Measurements from ENCODE around the gene MCCC2. TPM values are rescaled to one million over a fixed set of nuclear protein-coding genes. Genes with fewer than 3 reads are reported as not detected.
"Not testable (repeated sequence)": the region's sequence is repeated elsewhere in the genome, so short reads cannot be mapped to it uniquely, and the experiment has no call there.

The MCCC2 gene
- total RNA-seq, 1 donor from 2014 or later = 13.8 TPM

DNA sequence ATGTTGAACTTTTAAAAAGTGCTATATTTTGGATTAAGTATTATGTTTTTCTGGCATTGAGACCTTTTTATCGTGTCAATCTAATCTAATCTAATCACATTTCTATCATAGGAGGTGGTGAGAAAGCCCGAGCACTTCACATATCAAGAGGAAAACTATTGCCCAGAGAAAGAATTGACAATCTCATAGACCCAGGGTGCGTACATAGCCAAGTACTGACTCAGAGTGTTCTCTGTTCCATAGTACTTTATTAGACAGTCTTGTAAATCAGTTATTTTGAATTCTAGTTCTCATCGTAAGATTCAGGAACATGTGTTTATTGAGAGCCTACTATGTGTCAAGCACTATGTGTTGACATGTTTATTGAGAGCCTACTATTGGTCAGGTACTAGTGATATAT lies 9.0 kb downstream of the MCCC2 start:
- DNase-seq (ENCODE audit: low spot score in 2 of 2) = no peak
- Histone ChIP-seq H3K27ac (peak overlapping the region in 1 of 2 donors; percentile 18), H3K27me3 (no peaks in the 10 kb centered on the region), H3K9me3 (no peaks in the 10 kb centered on the region), H3K36me3 (peaks cover 30 to 48% of the 10 kb centered on the region in 2 donors), H3K4me3 (no peak overlapping the region), H3K4me1 (peaks cover 0 to 5% of the 10 kb centered on the region in 2 donors)
- TF ChIP-seq, protein P1, sequence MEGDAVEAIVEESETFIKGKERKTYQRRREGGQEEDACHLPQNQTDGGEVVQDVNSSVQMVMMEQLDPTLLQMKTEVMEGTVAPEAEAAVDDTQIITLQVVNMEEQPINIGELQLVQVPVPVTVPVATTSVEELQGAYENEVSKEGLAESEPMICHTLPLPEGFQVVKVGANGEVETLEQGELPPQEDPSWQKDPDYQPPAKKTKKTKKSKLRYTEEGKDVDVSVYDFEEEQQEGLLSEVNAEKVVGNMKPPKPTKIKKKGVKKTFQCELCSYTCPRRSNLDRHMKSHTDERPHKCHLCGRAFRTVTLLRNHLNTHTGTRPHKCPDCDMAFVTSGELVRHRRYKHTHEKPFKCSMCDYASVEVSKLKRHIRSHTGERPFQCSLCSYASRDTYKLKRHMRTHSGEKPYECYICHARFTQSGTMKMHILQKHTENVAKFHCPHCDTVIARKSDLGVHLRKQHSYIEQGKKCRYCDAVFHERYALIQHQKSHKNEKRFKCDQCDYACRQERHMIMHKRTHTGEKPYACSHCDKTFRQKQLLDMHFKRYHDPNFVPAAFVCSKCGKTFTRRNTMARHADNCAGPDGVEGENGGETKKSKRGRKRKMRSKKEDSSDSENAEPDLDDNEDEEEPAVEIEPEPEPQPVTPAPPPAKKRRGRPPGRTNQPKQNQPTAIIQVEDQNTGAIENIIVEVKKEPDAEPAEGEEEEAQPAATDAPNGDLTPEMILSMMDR (IDR thresholded peaks at IDR 0.05) = no peak
- intact Hi-C loops (cut with DNase I) = no loop called here

DNA sequence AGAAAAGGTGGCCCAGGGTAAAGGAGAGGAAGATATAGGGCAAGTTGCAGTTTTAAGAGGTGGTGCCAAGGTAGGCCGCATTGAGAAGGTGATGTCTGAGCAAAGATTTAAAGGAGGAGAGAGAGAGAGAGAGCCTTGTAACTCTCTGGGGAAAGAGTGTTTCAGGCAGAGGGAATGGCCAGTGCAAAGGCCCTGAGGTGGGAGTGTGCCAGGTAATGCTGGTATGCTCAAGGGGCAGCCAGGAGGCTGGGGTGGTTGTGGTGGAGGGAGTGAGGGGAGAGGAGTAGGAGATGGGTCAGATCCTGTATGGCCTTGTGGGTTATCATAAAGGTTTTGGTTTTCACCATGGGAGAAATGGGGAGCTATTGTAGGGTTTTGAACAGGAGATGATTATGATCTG lies 9.9 kb downstream of the MCCC2 start:
- Histone ChIP-seq H3K27me3 (no peaks in the 10 kb centered on the region), H3K27ac (no peak overlapping the region), H3K36me3 (peaks cover 30 to 48% of the 10 kb centered on the region in 2 donors), H3K4me3 (no peak overlapping the region), H3K4me1 (peaks cover 0 to 8% of the 10 kb centered on the region in 2 donors), H3K9me3 (no peaks in the 10 kb centered on the region)
- intact Hi-C loops (cut with DNase I) = no loop called here
- TF ChIP-seq, protein P1 (IDR thresholded peaks at IDR 0.05) = no peak
- no peak for DNase-seq (ENCODE audit: low spot score in 2 of 2)

DNA sequence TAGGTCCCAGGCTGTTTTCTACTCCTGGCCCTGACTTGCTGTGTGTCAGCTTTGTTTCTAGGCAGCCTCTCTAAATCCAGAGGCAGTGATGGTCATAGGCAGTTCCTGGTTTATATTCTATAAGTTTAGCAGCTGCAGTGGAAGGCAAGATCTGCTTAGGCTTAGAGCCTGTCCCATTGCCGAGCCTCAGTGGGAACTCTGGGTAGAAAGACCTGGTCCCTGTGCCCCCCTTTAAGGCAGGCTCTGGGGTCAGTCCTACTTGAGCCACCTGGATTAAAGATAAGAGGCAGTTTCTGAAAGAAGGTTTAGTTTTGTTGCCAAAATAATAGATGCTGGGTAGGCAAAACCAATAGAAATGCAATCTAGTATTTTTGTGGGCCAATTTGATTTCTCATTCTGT lies 13.6 kb downstream of the MCCC2 start:
- intact Hi-C loops (cut with DNase I) = no loop called here
- Histone ChIP-seq H3K27ac (peak overlapping the region; percentile 64 to 73), H3K27me3 (no peaks in the 10 kb centered on the region), H3K4me3 (no peak overlapping the region), H3K9me3 (no peaks in the 10 kb centered on the region), H3K4me1 (peaks cover 0 to 8% of the 10 kb centered on the region in 2 donors), H3K36me3 (peaks cover 45 to 53% of the 10 kb centered on the region in 2 donors)
- TF ChIP-seq, protein P1 (IDR thresholded peaks at IDR 0.05) = no peak
- no peak for DNase-seq (ENCODE audit: low spot score in 2 of 2)

DNA sequence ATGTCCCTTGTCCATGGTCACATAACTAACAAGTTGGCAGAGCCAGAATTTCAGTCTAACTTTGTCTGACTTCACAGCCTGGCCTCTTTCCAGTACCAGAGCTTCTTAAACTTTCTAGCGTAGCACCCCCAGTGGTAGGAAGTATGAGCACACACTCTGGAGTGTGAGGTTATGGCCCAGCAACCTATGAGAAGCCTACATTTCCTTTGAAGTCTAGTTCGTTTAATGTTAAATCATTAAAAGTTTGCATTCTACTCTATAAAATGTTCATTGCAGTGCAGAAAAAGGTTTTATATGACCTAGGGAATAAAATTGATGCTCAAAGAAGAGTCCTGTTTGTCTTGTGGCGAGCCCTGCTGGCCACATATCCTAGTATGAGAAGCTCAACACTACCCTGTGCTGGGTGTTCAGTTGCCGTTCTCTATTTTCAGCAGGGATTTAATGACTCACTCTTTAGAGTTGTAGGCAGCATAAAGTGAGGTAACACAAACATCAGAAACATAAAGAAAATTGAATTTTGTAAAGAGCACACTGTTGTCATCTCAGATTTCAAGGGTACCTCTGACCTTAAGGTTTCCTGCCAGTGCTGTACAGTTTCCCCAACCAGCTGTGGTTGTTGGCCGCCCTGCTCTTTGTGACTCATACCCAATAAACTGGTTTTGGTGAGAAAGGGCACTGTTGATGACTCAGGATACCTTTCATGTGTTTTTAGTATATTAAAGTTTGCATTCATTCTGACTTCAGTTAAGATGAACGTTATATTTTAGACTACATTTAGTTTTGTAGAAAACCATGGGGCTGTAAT lies 14.3 kb downstream of the MCCC2 start:
- Histone ChIP-seq H3K4me1 (peaks cover 0 to 8% of the 10 kb centered on the region in 2 donors), H3K36me3 (peaks cover 43 to 46% of the 10 kb centered on the region in 2 donors), H3K9me3 (no peaks in the 10 kb centered on the region), H3K27ac (peak overlapping the region; percentile 64 to 73), H3K4me3 (no peak overlapping the region), H3K27me3 (no peaks in the 10 kb centered on the region)
- TF ChIP-seq, protein P1 (IDR thresholded peaks at IDR 0.05) = peak in 2 of 3 experiments; percentile 62 to 63
- DNase-seq (ENCODE audit: low spot score in 2 of 2) = peak in 1 of 2 donors; percentile 80
- intact Hi-C loops (cut with DNase I) = no loop called here

DNA sequence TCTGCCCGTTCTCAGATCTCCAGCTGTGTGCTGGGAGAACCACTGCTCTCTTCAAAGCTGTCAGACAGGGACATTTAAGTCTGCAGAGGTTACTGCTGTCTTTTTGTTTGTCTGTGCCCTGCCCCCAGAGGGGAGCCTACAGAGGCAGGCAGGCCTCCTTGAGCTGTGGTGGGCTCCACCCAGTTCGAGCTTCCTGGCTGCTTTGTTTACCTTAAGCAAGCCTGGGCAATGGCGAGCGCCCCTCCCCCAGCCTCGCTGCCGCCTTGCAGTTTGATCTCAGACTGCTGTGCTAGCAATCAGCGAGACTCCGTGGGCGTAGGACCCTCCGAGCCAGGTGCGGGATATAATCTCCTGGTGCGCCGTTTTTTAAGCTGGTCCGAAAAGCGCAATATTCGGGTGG lies 22.8 kb downstream of the MCCC2 start:
- H3K9me3 ChIP-seq; H3K27ac ChIP-seq; intact Hi-C loops (cut with DNase I); H3K27me3 ChIP-seq; H3K4me1 ChIP-seq; DNase-seq (ENCODE audit: low spot score in 2 of 2); H3K4me3 ChIP-seq: not testable (repeated sequence)
- H3K36me3 ChIP-seq = peaks cover 10 to 25% of the 10 kb centered on the region in 2 donors

DNA sequence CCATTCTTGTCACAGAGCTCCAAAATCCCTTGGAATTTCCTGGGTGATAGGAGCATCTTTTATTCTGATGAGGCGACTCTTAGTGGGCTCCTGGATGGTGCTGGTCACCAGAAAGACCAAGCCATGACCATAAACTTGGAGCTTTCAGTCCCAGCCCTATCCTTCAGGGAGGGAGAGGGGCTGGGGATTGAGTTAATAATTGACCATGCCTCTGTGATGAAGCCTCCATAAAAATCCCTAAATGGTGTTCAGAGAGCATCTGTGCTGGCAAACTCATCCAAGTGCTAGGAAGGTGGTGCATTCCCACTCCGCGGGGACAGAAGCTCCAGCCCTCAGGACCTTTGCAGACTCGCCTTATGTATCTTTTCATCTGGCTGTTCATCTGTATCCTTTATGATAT lies 28.7 kb downstream of the MCCC2 start:
- no peak for DNase-seq (ENCODE audit: low spot score in 2 of 2)
- no peak overlapping the region for H3K4me3 ChIP-seq
- no peak overlapping the region for H3K27ac ChIP-seq
- intact Hi-C loops (cut with DNase I) = no loop called here
- no peaks in the 10 kb centered on the region for H3K9me3 ChIP-seq
- TF ChIP-seq, protein P1 (IDR thresholded peaks at IDR 0.05) = no peak
- H3K36me3 ChIP-seq = peaks cover 27 to 48% of the 10 kb centered on the region in 2 donors
- H3K27me3 ChIP-seq = no peaks in the 10 kb centered on the region
- H3K4me1 ChIP-seq = no peaks in the 10 kb centered on the region

All from ascending aorta (tissue), 2 donors.